Epithelial cell of esophagus (primary cell): ENCODE measurements around the gene NSFL1C.
"Not testable (repeated sequence)": the region's sequence is repeated elsewhere in the genome, so short reads cannot be mapped to it uniquely, and the experiment has no call there.

Source experiments
- DNase-seq: peaks from one replicate; pipeline ENCODE4 v3.0.0; 2010; ENCODE audit warnings: low read depth
- H3K4me3 ChIP-seq: 2 replicates; pipeline ENCODE4 v1.5.1; 2011; ENCODE audit warnings: mild to moderate bottlenecking, low read length, control low read depth
- CTCF ChIP-seq: IDR thresholded peaks from 2 replicates; pipeline ENCODE4 v1.5.1; 2011; ENCODE audit warnings: low read depth, mild to moderate bottlenecking, low read length, control low read depth, inconsistent platforms; ENCODE audit not compliant: insufficient read depth; ENCODE audit errors: missing control alignments

The NSFL1C gene

GRCh38 chr20:1505361-1505760, 38.7 kb upstream of the NSFL1C start:
- H3K4me3 ChIP-seq, result no peak overlapping the region
- DNase-seq, result peak; percentile 92
- TF ChIP-seq CTCF, result no peak

- peak; percentile 96 for DNase-seq
- peak; percentile 100 for TF ChIP-seq CTCF
- H3K4me3 ChIP-seq, result no peak overlapping the region
Observed at GRCh38 chr20:1503564-1504227, 37.0 kb upstream of the NSFL1C start.

- peak; percentile 78 for DNase-seq
- TF ChIP-seq CTCF, result no peak
- no peak overlapping the region for H3K4me3 ChIP-seq
Observed at GRCh38 chr20:1500496-1500895, 33.8 kb upstream of the NSFL1C start.

- no peak for TF ChIP-seq CTCF
- no peak overlapping the region for H3K4me3 ChIP-seq
- peak; percentile 95 for DNase-seq
Observed at GRCh38 chr20:1499528-1500420, 33.1 kb upstream of the NSFL1C start.

GRCh38 chr20:1497371-1497770, 30.7 kb upstream of the NSFL1C start:
- H3K4me3 ChIP-seq, result not testable (repeated sequence)
- DNase-seq, result peak; percentile 57

- no peak overlapping the region for H3K4me3 ChIP-seq
- no peak for TF ChIP-seq CTCF
- no peak for DNase-seq
Observed at GRCh38 chr20:1496930-1497329, 30.3 kb upstream of the NSFL1C start.

- no peak for TF ChIP-seq CTCF
- DNase-seq, result no peak
- no peak overlapping the region for H3K4me3 ChIP-seq
Observed at GRCh38 chr20:1494436-1494835, 27.8 kb upstream of the NSFL1C start.
